ENCODE data around the gene METAP1. TPM values are rescaled to one million over a fixed set of nuclear protein-coding genes. Genes with fewer than 3 reads are reported as not detected.

METAP1 gene
- polyA plus RNA-seq, 2 of the 4 experiments (the other 2 are of a cell fraction) = 68.2 to 106 TPM

- 89% methylated on average over 3 of the region's 3 CpGs for WGBS (ENCODE audit: missing lambda C conversion rate)
- DNase-seq (ENCODE audit: low read depth in 1 of 2, low spot score in 1 of 2) (no peak), ATAC-seq (no peak), FAIRE-seq (no peak)
- Histone ChIP-seq H3K4me1 (peaks cover 16% of the 10 kb centered on the region), H3K27ac (no peak overlapping the region), H3K9me3 (no peaks in the 10 kb centered on the region), H3K4me3 (no peak overlapping the region), H3K4me2 (no peak overlapping the region)
- no peak for TF ChIP-seq CBX8 (IDR thresholded peaks at IDR 0.05)
- no peak for TF ChIP-seq MAFK (IDR thresholded peaks at IDR 0.05; ENCODE audit: partially characterized antibody)
- TF ChIP-seq HOXA7 (CRISPR knock-in tag; IDR thresholded peaks at IDR 0.05) = no peak
- TF ChIP-seq TFCP2L1 (CRISPR knock-in tag; IDR thresholded peaks at IDR 0.05) = no peak
- TF ChIP-seq, protein P1, sequence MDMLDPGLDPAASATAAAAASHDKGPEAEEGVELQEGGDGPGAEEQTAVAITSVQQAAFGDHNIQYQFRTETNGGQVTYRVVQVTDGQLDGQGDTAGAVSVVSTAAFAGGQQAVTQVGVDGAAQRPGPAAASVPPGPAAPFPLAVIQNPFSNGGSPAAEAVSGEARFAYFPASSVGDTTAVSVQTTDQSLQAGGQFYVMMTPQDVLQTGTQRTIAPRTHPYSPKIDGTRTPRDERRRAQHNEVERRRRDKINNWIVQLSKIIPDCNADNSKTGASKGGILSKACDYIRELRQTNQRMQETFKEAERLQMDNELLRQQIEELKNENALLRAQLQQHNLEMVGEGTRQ (IDR thresholded peaks at IDR 0.05) = no peak
- TF ChIP-seq PHF8 (IDR thresholded peaks at IDR 0.05; ENCODE audit: borderline replicate concordance, low read depth) = no peak
- no peak for TF ChIP-seq CEBPB (IDR thresholded peaks at IDR 0.05)
- TF ChIP-seq POLR2A (IDR thresholded peaks at IDR 0.05; ENCODE audit: low read length) = no peak
- TF ChIP-seq ZFP36 (IDR thresholded peaks at IDR 0.05; ENCODE audit: borderline replicate concordance, partially characterized antibody) = no peak
- TF ChIP-seq CHD2 (IDR thresholded peaks at IDR 0.05; ENCODE audit: low read length, partially characterized antibody) = no peak
- no peak for TF ChIP-seq POLR2AphosphoS2 (conservative IDR thresholded peaks at IDR 0.05; ENCODE audit: low read length)
- TF ChIP-seq FOSL2 (IDR thresholded peaks at IDR 0.05) = no peak
- no peak for TF ChIP-seq FOSL2 (CRISPR knock-in tag; IDR thresholded peaks at IDR 0.05)
- TF ChIP-seq JUNB (IDR thresholded peaks at IDR 0.05) = no peak
- TF ChIP-seq CTCF (IDR thresholded peaks at IDR 0.05) = no peak
- TF ChIP-seq ZSCAN20 (CRISPR knock-in tag; IDR thresholded peaks at IDR 0.05) = no peak
- ChIA-PET CTCF (interaction anchor here (0.7 to 7.4 kb wide), 6 partner anchors 22 to 580 kb away, joined by 3 to 79 read pairs (median 4); partner anchors contain the start of gene METAP1), POLR2A (no interaction called here)
Observed at GRCh38 chr4:99054428-99054994, 59.0 kb downstream of the METAP1 start.

- peaks cover 49% of the 10 kb centered on the region for H3K4me1 ChIP-seq
- no peak overlapping the region for H3K4me2 ChIP-seq
- H3K4me3 ChIP-seq = no peak overlapping the region
- DNase-seq (ENCODE audit: low read depth in 1 of 2, low spot score in 1 of 2) (no peak), ATAC-seq (no peak), FAIRE-seq (no peak)
- WGBS (ENCODE audit: missing lambda C conversion rate) = 100% methylated on average over 2 of the region's 2 CpGs
- peak overlapping the region in 1 of 2 experiments; percentile 92; a peak in 2 of 6 replicates for H3K27ac ChIP-seq
- TF ChIP-seq ZNF302 (CRISPR knock-in tag; IDR thresholded peaks at IDR 0.05) (no peak), NPAS2 (CRISPR knock-in tag; IDR thresholded peaks at IDR 0.05; ENCODE audit: borderline replicate concordance) (no peak), MYC (IDR thresholded peaks at IDR 0.05; ENCODE audit: borderline replicate concordance, low read length) (no peak), ATOH8 (CRISPR knock-in tag; IDR thresholded peaks at IDR 0.05; ENCODE audit: low read depth) (no peak), MAFK (IDR thresholded peaks at IDR 0.05; ENCODE audit: partially characterized antibody) (no peak), SREBF2 (IDR thresholded peaks at IDR 0.05) (no peak), CBX8 (IDR thresholded peaks at IDR 0.05) (no peak), RARB (CRISPR knock-in tag; IDR thresholded peaks at IDR 0.05) (no peak), ESRRA (IDR thresholded peaks at IDR 0.05; ENCODE audit: borderline replicate concordance, low read length) (no peak), MAZ (IDR thresholded peaks at IDR 0.05; ENCODE audit: borderline replicate concordance, low read depth, low read length) (no peak), BHLHE40 (IDR thresholded peaks at IDR 0.05; ENCODE audit: low read depth, low read length) (no peak), POLR2A (IDR thresholded peaks at IDR 0.05; ENCODE audit: low read length) (no peak), POLR2AphosphoS2 (conservative IDR thresholded peaks at IDR 0.05; ENCODE audit: low read length) (no peak), EP300 (IDR thresholded peaks at IDR 0.05) (no peak), TFCP2L1 (CRISPR knock-in tag; IDR thresholded peaks at IDR 0.05) (no peak)
- TF ChIP-seq, protein P2, sequence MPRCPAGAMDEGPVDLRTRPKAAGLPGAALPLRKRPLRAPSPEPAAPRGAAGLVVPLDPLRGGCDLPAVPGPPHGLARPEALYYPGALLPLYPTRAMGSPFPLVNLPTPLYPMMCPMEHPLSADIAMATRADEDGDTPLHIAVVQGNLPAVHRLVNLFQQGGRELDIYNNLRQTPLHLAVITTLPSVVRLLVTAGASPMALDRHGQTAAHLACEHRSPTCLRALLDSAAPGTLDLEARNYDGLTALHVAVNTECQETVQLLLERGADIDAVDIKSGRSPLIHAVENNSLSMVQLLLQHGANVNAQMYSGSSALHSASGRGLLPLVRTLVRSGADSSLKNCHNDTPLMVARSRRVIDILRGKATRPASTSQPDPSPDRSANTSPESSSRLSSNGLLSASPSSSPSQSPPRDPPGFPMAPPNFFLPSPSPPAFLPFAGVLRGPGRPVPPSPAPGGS (IDR thresholded peaks at IDR 0.05) = no peak
- ChIA-PET CTCF (interaction anchor here (1.2 to 7.4 kb wide), 2 partner anchors 64 to 945 kb away, joined by 3 to 79 read pairs; partner anchors contain the start of gene METAP1), POLR2A (interaction anchor here (3.8 kb wide), 1 partner anchor 63 kb away, joined by 32 read pairs; the partner anchor contains the start of gene METAP1)
- no peaks in the 10 kb centered on the region for H3K9me3 ChIP-seq
Observed at GRCh38 chr4:99058228-99058627, 62.7 kb downstream of the METAP1 start.

Data from A549 (cell line).